DMS53 treated with DMSO at 0.1 percent for 48 hours (cell line): ENCODE measurements around the gene ATXN7L3.
A peak's percentile ranks its signal among the peaks of the same experiment; 100 is the strongest.

Source experiments
- DNase-seq: peaks from one replicate; lab custom pipeline; 2025; ENCODE audit not compliant: unreplicated experiment; lab: John Stamatoyannopoulos, UW

ATXN7L3 gene

GRCh38 chr17:44202756-44203155 lies 3.1 kb upstream of the ATXN7L3 start:
- no peak for DNase-seq

- DNase-seq, result no peak
Observed at GRCh38 chr17:44200478-44201155, 933 bp upstream of the ATXN7L3 start.

- DNase-seq, result peak; percentile 27
Observed at GRCh38 chr17:44198721-44199552, 747 bp downstream of the ATXN7L3 start.

- DNase-seq, result no peak
Observed at GRCh38 chr17:44197980-44198720, 1.5 kb downstream of the ATXN7L3 start.

- DNase-seq, result no peak
Observed at GRCh38 chr17:44197107-44197506, 2.6 kb downstream of the ATXN7L3 start.

- no peak for DNase-seq
Observed at GRCh38 chr17:44193326-44194084, 6.2 kb downstream of the ATXN7L3 start.

GRCh38 chr17:44192750-44193149 lies 6.9 kb downstream of the ATXN7L3 start:
- DNase-seq, result no peak

GRCh38 chr17:44191941-44192496 lies 7.7 kb downstream of the ATXN7L3 start:
- DNase-seq, result no peak

- DNase-seq, result no peak
Observed at GRCh38 chr17:44191369-44191768, 8.3 kb downstream of the ATXN7L3 start.

- no peak for DNase-seq
Observed at GRCh38 chr17:44190481-44190880, 9.2 kb downstream of the ATXN7L3 start.

GRCh38 chr17:44188576-44189403 lies 10.9 kb downstream of the ATXN7L3 start:
- no peak for DNase-seq

GRCh38 chr17:44187131-44187899 lies 12.4 kb downstream of the ATXN7L3 start:
- no peak for DNase-seq

GRCh38 chr17:44186307-44187130 lies 13.2 kb downstream of the ATXN7L3 start, which contains the start of gene TMUB2:
Gene TMUB2 (plus strand): TSS chr17:44186972. CDS start chr17:44187709, 737 bp downstream.
- DNase-seq, result peak; percentile 99

- DNase-seq, result no peak
Observed at GRCh38 chr17:44184212-44184810, 15.4 kb downstream of the ATXN7L3 start.

- no peak for DNase-seq
Observed at GRCh38 chr17:44183024-44183423, 16.7 kb downstream of the ATXN7L3 start.

GRCh38 chr17:44178133-44178532 lies 21.6 kb downstream of the ATXN7L3 start:
- no peak for DNase-seq

GRCh38 chr17:44177640-44178039 lies 22.0 kb downstream of the ATXN7L3 start:
- no peak for DNase-seq
